Kidney epithelial cell (primary cell): ENCODE measurements around the gene GPR39. TPM values are rescaled to one million over a fixed set of nuclear protein-coding genes. Genes with fewer than 3 reads are reported as not detected.
A peak's percentile ranks its signal among the peaks of the same experiment; 100 is the strongest.

Source experiments
- DNase-seq: peaks from one replicate; pipeline ENCODE4 v3.0.0-alpha.2; 2010; ENCODE audit warnings: low read depth
- H3K27me3 ChIP-seq: 2 replicates; pipeline ENCODE4 v1.6.0; 2011; ENCODE audit warnings: low read length; ENCODE audit not compliant: control insufficient read depth, insufficient read depth
- H3K36me3 ChIP-seq: 2 replicates; pipeline ENCODE4 v1.5.1; 2011; ENCODE audit warnings: low read length; ENCODE audit not compliant: control insufficient read depth, insufficient read depth
- H3K4me3 ChIP-seq: 2 replicates; pipeline ENCODE4 v1.5.1; 2011; ENCODE audit warnings: low read depth, mild to moderate bottlenecking, control low read depth, low read length
- CTCF ChIP-seq: IDR thresholded peaks from 2 replicates; pipeline ENCODE4 v1.5.1; 2011; ENCODE audit warnings: mild to moderate bottlenecking, moderate library complexity, low read length, control low read depth, inconsistent platforms; ENCODE audit not compliant: insufficient read depth, poor library complexity, severe bottlenecking
- total RNA-seq: library from RNA; depleted of rRNA; stranded (reverse); fragments of >200 nt; gene quantifications from 2 replicates; pipeline ENCODE4 v1.2.3, GENCODE V29; 2015

GPR39 gene
- total RNA-seq, 1 donor from 2014 or later, result 5.9 TPM

- Histone ChIP-seq H3K36me3 (no peaks in the 10 kb centered on the region), H3K4me3 (peak overlapping the region; percentile 91), H3K27me3 (no peaks in the 10 kb centered on the region)
- no peak for TF ChIP-seq CTCF
- DNase-seq, result no peak
These were observed 254.0 kb downstream of the GPR39 start for GRCh38 chr2:132670496-132671150.

- Histone ChIP-seq H3K36me3 (no peaks in the 10 kb centered on the region), H3K4me3 (peak overlapping the region; percentile 91), H3K27me3 (no peaks in the 10 kb centered on the region)
- TF ChIP-seq CTCF, result no peak
- peak; percentile 96 for DNase-seq
These were observed 254.7 kb downstream of the GPR39 start for GRCh38 chr2:132671151-132671835.

- DNase-seq, result no peak
- Histone ChIP-seq H3K4me3 (no peak overlapping the region), H3K27me3 (no peaks in the 10 kb centered on the region), H3K36me3 (no peaks in the 10 kb centered on the region)
- no peak for TF ChIP-seq CTCF
These were observed 260.4 kb downstream of the GPR39 start for GRCh38 chr2:132676999-132677398.

GRCh38 chr2:132677661-132678060 is 261.1 kb downstream of the GPR39 start:
- TF ChIP-seq CTCF, result no peak
- Histone ChIP-seq H3K36me3 (no peaks in the 10 kb centered on the region), H3K4me3 (no peak overlapping the region), H3K27me3 (no peaks in the 10 kb centered on the region)
- no peak for DNase-seq

- TF ChIP-seq CTCF, result no peak
- Histone ChIP-seq H3K36me3 (no peaks in the 10 kb centered on the region), H3K27me3 (no peaks in the 10 kb centered on the region), H3K4me3 (no peak overlapping the region)
- no peak for DNase-seq
These were observed 261.9 kb downstream of the GPR39 start for GRCh38 chr2:132678483-132678882.

GRCh38 chr2:132680544-132680943 is 263.9 kb downstream of the GPR39 start:
- no peaks in the 10 kb centered on the region for H3K27me3 ChIP-seq
- no peak for TF ChIP-seq CTCF

More at GRCh38 chr2:132680544-132680943, 263.9 kb downstream of the GPR39 start:
- no peak for DNase-seq
- no peak overlapping the region for H3K4me3 ChIP-seq
- H3K36me3 ChIP-seq, result no peaks in the 10 kb centered on the region
